MM.1S (cell line): Measurements from ENCODE around the gene PRKRA.

Experiments
- DNase-seq: peaks from one replicate; pipeline ENCODE4 v3.0.0-alpha.2; 2015
- H2AFZ ChIP-seq: fragments of 300-600 bp; sonication (generic); 2 replicates; pipeline ENCODE4 v1.6.0; 2016; ENCODE audit warnings: antibody characterized with exemption, low read length
- H3F3A ChIP-seq: fragments of 300-600 bp; sonication (generic); 2 replicates; pipeline ENCODE4 v1.6.1; 2016; ENCODE audit warnings: mild to moderate bottlenecking, antibody characterized with exemption, low read length, moderate library complexity, mixed read lengths; ENCODE audit not compliant: insufficient read depth
- H3K27ac ChIP-seq: fragments of 300-600 bp; sonication (generic); 2 replicates; pipeline ENCODE4 v1.5.1; 2016; ENCODE audit warnings: mild to moderate bottlenecking, low read length
- H3K27me3 ChIP-seq: fragments of 300-600 bp; sonication (generic); replicated peaks from 2 replicates; pipeline ENCODE4 v1.6.0; 2016; ENCODE audit warnings: low read length; ENCODE audit not compliant: insufficient read depth
- H3K36me3 ChIP-seq: fragments of 300-600 bp; sonication (generic); replicated peaks from 2 replicates; pipeline ENCODE4 v1.6.1; 2016; ENCODE audit warnings: mild to moderate bottlenecking, low read length, mixed read lengths; ENCODE audit not compliant: insufficient read depth
- H3K4me1 ChIP-seq: fragments of 300-600 bp; sonication (generic); 2 replicates; pipeline ENCODE4 v1.6.1; 2016; ENCODE audit warnings: low read length, mixed read lengths
- H3K4me2 ChIP-seq: fragments of 300-600 bp; sonication (generic); 2 replicates; pipeline ENCODE4 v1.6.0; 2016; ENCODE audit warnings: low read depth, low read length
- H3K4me3 ChIP-seq: fragments of 300-600 bp; sonication (generic); 2 replicates; pipeline ENCODE4 v1.5.1; 2016; ENCODE audit warnings: low read length, mixed read lengths
- H3K79me2 ChIP-seq: fragments of 300-600 bp; sonication (generic); 2 replicates; pipeline ENCODE4 v1.6.1; 2016; ENCODE audit warnings: mixed run types, low read length, mixed read lengths
- H3K9ac ChIP-seq: fragments of 300-600 bp; sonication (generic); 2 replicates; pipeline ENCODE4 v1.6.1; 2016; ENCODE audit warnings: low read length, mixed read lengths
- H3K9me2 ChIP-seq: fragments of 300-600 bp; sonication (generic); replicated peaks from 2 replicates; pipeline ENCODE4 v1.6.1; 2016; ENCODE audit warnings: mild to moderate bottlenecking, low read length, mixed read lengths; ENCODE audit not compliant: insufficient read depth
- H3K9me3 ChIP-seq: fragments of 300-600 bp; sonication (generic); replicated peaks from 2 replicates; pipeline ENCODE4 v1.6.1; 2016; ENCODE audit warnings: mild to moderate bottlenecking, low read length, mixed read lengths; ENCODE audit not compliant: insufficient read depth
- H4K20me1 ChIP-seq: fragments of 300-600 bp; sonication (generic); 2 replicates; pipeline ENCODE4 v1.6.1; 2016; ENCODE audit warnings: mild to moderate bottlenecking, low read length, moderate library complexity, mixed read lengths; ENCODE audit not compliant: insufficient read depth
- EZH2 ChIP-seq: fragments of 300-600 bp; sonication (generic); optimal IDR thresholded peaks from 2 replicates; pipeline ENCODE3; 2017; ENCODE audit warnings: low read depth, mild to moderate bottlenecking, antibody characterized with exemption, low read length, mixed read lengths
- EZH2phosphoT487 ChIP-seq: fragments of 300-600 bp; sonication (generic); IDR thresholded peaks from 2 replicates; pipeline ENCODE4 v1.6.1; 2018; ENCODE audit warnings: antibody characterized with exemption, low read length
- TF ChIP-seq, protein P1 (sequence below): fragments of 300-600 bp; sonication (generic); IDR thresholded peaks from 2 replicates; pipeline ENCODE4 v1.5.1; 2016; ENCODE audit warnings: antibody characterized with exemption, low read length, mixed read lengths

Gene PRKRA

DNA sequence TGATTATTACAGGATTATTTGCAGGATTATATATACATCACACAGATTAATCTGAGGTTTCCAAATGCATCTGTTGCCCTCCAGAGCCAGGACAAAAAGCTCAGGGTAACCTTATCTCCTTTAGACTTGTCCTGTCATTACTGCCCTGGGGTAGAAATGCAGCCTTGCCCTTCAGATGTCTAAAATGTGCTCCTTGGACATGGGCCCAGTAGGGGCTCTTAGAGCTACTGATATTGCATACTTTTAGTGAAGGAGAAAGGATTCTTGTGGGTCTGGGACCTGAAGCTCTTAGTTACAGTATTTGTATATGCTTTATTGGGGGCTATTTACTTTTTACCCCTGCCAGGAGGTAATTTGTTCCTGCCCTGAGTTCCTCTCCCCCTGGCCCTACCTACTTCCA lies 56.1 kb downstream of the PRKRA start:
- TF ChIP-seq, protein P1, sequence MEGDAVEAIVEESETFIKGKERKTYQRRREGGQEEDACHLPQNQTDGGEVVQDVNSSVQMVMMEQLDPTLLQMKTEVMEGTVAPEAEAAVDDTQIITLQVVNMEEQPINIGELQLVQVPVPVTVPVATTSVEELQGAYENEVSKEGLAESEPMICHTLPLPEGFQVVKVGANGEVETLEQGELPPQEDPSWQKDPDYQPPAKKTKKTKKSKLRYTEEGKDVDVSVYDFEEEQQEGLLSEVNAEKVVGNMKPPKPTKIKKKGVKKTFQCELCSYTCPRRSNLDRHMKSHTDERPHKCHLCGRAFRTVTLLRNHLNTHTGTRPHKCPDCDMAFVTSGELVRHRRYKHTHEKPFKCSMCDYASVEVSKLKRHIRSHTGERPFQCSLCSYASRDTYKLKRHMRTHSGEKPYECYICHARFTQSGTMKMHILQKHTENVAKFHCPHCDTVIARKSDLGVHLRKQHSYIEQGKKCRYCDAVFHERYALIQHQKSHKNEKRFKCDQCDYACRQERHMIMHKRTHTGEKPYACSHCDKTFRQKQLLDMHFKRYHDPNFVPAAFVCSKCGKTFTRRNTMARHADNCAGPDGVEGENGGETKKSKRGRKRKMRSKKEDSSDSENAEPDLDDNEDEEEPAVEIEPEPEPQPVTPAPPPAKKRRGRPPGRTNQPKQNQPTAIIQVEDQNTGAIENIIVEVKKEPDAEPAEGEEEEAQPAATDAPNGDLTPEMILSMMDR = no peak
- no peak for TF ChIP-seq EZH2phosphoT487
- no peak for TF ChIP-seq EZH2
- no peak overlapping the region for H3K4me2 ChIP-seq

DNA sequence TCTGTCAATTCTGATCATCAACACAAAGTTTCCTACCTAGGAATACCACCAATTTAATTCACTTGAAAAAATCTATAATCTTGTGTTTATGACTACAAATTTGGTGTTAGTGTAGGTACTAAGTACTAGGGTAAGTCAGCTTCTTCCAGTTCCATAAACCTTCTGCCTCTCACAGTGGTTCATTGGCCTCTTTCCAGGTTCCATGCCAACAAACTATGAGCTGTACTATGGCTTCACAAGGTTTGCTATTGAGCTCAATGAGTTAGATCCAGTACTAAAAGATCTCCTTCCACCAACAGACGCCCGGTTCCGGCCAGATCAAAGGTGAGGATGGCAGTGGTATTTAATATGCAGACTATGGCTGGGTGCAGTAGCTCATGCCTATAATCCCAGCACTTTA lies 58.8 kb downstream of the PRKRA start:
- no peaks in the 10 kb centered on the region for H3K9me2 ChIP-seq
- no peaks in the 10 kb centered on the region for H3K79me2 ChIP-seq
- no peak for TF ChIP-seq EZH2phosphoT487
- DNase-seq = no peak
- H3K9ac ChIP-seq = no peak overlapping the region
- no peaks in the 10 kb centered on the region for H3K4me1 ChIP-seq
- no peak overlapping the region for H2AFZ ChIP-seq
- H3K27ac ChIP-seq = no peak overlapping the region
- no peaks in the 10 kb centered on the region for H3K9me3 ChIP-seq
- no peaks in the 10 kb centered on the region for H3K36me3 ChIP-seq
- no peaks in the 10 kb centered on the region for H3F3A ChIP-seq
- H4K20me1 ChIP-seq = no peaks in the 10 kb centered on the region
- no peak overlapping the region for H3K4me2 ChIP-seq
- H3K27me3 ChIP-seq = no peaks in the 10 kb centered on the region
- no peak overlapping the region for H3K4me3 ChIP-seq

More for the DNA sequence above, 56.1 kb downstream of the PRKRA start:
- H3K36me3 ChIP-seq = no peaks in the 10 kb centered on the region
- no peak overlapping the region for H3K4me3 ChIP-seq
- no peak overlapping the region for H3K9ac ChIP-seq
- no peaks in the 10 kb centered on the region for H3K9me2 ChIP-seq
- H3K9me3 ChIP-seq = no peaks in the 10 kb centered on the region
- H3K4me1 ChIP-seq = no peaks in the 10 kb centered on the region
- no peaks in the 10 kb centered on the region for H4K20me1 ChIP-seq
- no peaks in the 10 kb centered on the region for H3K79me2 ChIP-seq
- no peak overlapping the region for H2AFZ ChIP-seq
- H3F3A ChIP-seq = no peaks in the 10 kb centered on the region
- H3K27me3 ChIP-seq = no peaks in the 10 kb centered on the region
- no peak overlapping the region for H3K27ac ChIP-seq
- DNase-seq = no peak

DNA sequence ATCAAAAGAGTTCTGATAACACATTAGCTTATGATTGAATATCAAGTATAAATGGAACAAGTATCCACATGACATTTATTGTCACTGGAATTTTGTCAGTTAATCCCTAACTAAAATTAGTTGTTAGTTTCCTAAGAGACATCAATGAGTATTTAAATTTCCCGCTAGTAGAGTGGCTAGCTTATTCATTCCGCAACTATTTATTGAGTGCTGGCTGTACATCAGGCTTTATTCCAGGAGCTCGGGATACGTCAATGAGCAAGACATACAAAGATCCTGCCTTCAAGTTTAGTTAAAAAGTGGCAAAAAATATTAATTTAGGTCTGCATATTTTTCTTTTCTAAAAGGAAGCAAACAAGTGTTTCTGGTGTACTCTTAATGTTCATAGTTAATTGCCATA lies 59.3 kb downstream of the PRKRA start:
- H3K27me3 ChIP-seq = no peaks in the 10 kb centered on the region
- H3K4me2 ChIP-seq = no peak overlapping the region
- H3K36me3 ChIP-seq = no peaks in the 10 kb centered on the region
- H2AFZ ChIP-seq = no peak overlapping the region
- H4K20me1 ChIP-seq = no peaks in the 10 kb centered on the region
- no peak overlapping the region for H3K4me3 ChIP-seq
- H3K9ac ChIP-seq = no peak overlapping the region
- H3F3A ChIP-seq = no peaks in the 10 kb centered on the region
- H3K79me2 ChIP-seq = no peaks in the 10 kb centered on the region
- no peaks in the 10 kb centered on the region for H3K4me1 ChIP-seq
- no peak for DNase-seq
- no peak overlapping the region for H3K27ac ChIP-seq
- H3K9me2 ChIP-seq = no peaks in the 10 kb centered on the region
- TF ChIP-seq EZH2 = no peak
- TF ChIP-seq EZH2phosphoT487 = no peak
- TF ChIP-seq, protein P1 = no peak
- no peaks in the 10 kb centered on the region for H3K9me3 ChIP-seq

DNA sequence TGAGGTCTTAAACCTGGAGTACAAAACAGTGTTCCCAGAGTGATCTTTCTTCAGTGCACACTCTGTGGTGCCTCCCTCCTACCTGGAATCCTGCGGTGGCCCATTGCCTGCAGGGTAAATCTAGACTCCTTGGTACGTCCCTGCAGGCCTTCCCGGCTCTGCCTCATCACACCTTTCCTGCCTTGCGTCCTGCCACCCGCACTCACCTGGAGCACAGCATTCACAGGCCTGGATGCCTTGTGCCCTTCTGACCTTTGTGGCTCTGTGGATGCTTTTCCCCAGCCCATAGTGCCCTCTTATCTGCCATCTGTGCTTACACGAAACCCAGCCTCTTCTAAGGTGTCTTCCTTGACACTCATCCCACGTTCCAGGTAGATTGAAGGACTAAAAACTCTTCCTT lies 62.7 kb downstream of the PRKRA start:
- Histone ChIP-seq H3K27ac (no peak overlapping the region), H3K9me3 (no peaks in the 10 kb centered on the region), H3K9ac (no peak overlapping the region), H2AFZ (no peak overlapping the region), H3K4me3 (no peak overlapping the region), H3K4me2 (no peak overlapping the region), H3K79me2 (no peaks in the 10 kb centered on the region), H3K36me3 (no peaks in the 10 kb centered on the region), H3F3A (no peaks in the 10 kb centered on the region), H4K20me1 (no peaks in the 10 kb centered on the region), H3K4me1 (no peaks in the 10 kb centered on the region), H3K9me2 (no peaks in the 10 kb centered on the region), H3K27me3 (no peaks in the 10 kb centered on the region)
- no peak for DNase-seq
- TF ChIP-seq, protein P1 = no peak
- TF ChIP-seq EZH2phosphoT487 (no peak), EZH2 (no peak)
